Esophagus muscularis mucosa (tissue), 4 donors: ENCODE data around the gene UNC13C. TPM values are rescaled to one million over a fixed set of nuclear protein-coding genes. Genes with fewer than 3 reads are reported as not detected.

Experiments
- DNase-seq: peaks from one replicate; pipeline ENCODE4 v3.0.0-alpha.2; 2017; ENCODE audit errors: extremely low spot score
- H3K27ac ChIP-seq, 4 donors: fragments of 200-600 bp; sonication (generic); replicated peaks in 1 of 4; 1 replicate in 3 of 4; 2 replicates in 1 of 4; pipeline ENCODE4 v1.5.1; 2016 to 2019; ENCODE audit warnings: mild to moderate bottlenecking in 1 of 4
- H3K27me3 ChIP-seq, 4 donors: fragments of 200-600 bp; sonication (generic); one replicate each; pipeline versions ENCODE4 v1.5.1 to v1.6.0; 2016 to 2019
- H3K36me3 ChIP-seq, 4 donors: fragments of 200-600 bp; sonication (generic); one replicate each; pipeline ENCODE4 v1.5.1; 2016 to 2019
- H3K4me1 ChIP-seq, 4 donors: fragments of 200-600 bp; sonication (generic); one replicate each; pipeline ENCODE4 v1.5.1; 2016 to 2019
- H3K4me3 ChIP-seq, 4 donors: fragments of 200-600 bp; sonication (generic); 1 replicate in 2 of 4; 2 replicates in 2 of 4; pipeline ENCODE4 v1.5.1; 2016 to 2019; ENCODE audit warnings: mild to moderate bottlenecking in 4 of 4, moderate library complexity in 1 of 4
- H3K9me3 ChIP-seq, 4 donors: fragments of 200-600 bp; sonication (generic); 1 replicate in 3 of 4; 2 replicates in 1 of 4; pipeline ENCODE4 v1.5.1; 2016 to 2019
- EP300 ChIP-seq: sonication (generic); formaldehyde crosslinking; IDR thresholded peaks from one replicate; pipeline ENCODE4 v1.6.1; 2017; ENCODE audit warnings: antibody characterized with exemption
- POLR2A ChIP-seq: fragments of 450-650 bp; IDR thresholded peaks from one replicate; pipeline ENCODE4 v1.6.1; 2017; ENCODE audit warnings: antibody characterized with exemption, moderate library complexity, mild to moderate bottlenecking, low read depth
- POLR2AphosphoS5 ChIP-seq, 2 donors: sonication (generic); formaldehyde crosslinking; IDR thresholded peaks; one replicate each; pipeline ENCODE4 v1.6.1; 2017; ENCODE audit warnings: antibody characterized with exemption in 2 of 2
- WGBS: methylation state at CpG from one replicate; pipeline ENCODE4 v1.1.5; 2018; 5-methylcytosine and 5-hydroxymethylcytosine counted together
- intact Hi-C: fragments of 100-400 bp; cut with DNase I; formaldehyde crosslinking; loops from one replicate; pipeline ENCODE4 v1.15.1; 2023
- total RNA-seq, 4 donors: library from RNA; depleted of rRNA; stranded (reverse); fragments of >200 nt; gene quantifications; one replicate each; pipeline versions ENCODE4 v1.1.0 to v1.2.1, GENCODE V29; 2016
- TF ChIP-seq, protein P1 (sequence below), 3 experiments: fragments of 200-600 bp in 2 of 3; fragments of 450-650 bp in 1 of 3; sonication (generic) in 2 of 3; IDR thresholded peaks; one replicate each; pipeline ENCODE4 v1.5.1; 2017 to 2019; ENCODE audit warnings: antibody characterized with exemption in 3 of 3, mild to moderate bottlenecking in 2 of 3, moderate library complexity in 1 of 3

The UNC13C gene
- total RNA-seq, 4 donors from 2014 or later = 0.17 to 4.2 (median 0.59) TPM

DNA sequence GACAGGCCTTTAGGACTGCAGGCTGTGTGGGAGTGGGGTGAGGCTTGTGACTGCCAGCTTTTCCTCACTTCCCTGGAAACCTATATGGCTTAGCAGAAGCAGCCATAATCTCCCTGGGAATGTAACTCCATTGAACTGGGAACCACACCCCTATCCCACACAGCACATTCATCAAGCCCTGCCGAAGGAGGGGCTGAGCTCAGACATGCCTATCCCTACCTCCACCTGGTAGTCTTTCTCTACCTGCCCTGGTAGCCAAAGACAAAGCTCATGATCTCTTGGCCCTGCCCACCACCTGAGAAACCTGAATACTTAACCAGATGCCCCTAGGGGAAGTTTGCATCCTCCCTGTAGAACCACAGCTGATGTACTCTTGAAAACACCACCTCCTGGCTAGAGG, 219.8 kb downstream of the UNC13C start:
- no peak for DNase-seq
- Histone ChIP-seq H3K4me1 (no peaks in the 10 kb centered on the region), H3K9me3 (peaks cover 0 to 6% (median 0%) of the 10 kb centered on the region in 4 donors), H3K36me3 (no peaks in the 10 kb centered on the region), H3K27me3 (no peaks in the 10 kb centered on the region), H3K27ac (no peak overlapping the region), H3K4me3 (no peak overlapping the region)
- 75% methylated on average over 1 of the region's 1 CpG for WGBS
- intact Hi-C loops = no loop called here
- TF ChIP-seq EP300 = no peak
- TF ChIP-seq POLR2AphosphoS5 (IDR thresholded peaks at IDR 0.05) = no peak
- TF ChIP-seq POLR2A = no peak
- TF ChIP-seq, protein P1, sequence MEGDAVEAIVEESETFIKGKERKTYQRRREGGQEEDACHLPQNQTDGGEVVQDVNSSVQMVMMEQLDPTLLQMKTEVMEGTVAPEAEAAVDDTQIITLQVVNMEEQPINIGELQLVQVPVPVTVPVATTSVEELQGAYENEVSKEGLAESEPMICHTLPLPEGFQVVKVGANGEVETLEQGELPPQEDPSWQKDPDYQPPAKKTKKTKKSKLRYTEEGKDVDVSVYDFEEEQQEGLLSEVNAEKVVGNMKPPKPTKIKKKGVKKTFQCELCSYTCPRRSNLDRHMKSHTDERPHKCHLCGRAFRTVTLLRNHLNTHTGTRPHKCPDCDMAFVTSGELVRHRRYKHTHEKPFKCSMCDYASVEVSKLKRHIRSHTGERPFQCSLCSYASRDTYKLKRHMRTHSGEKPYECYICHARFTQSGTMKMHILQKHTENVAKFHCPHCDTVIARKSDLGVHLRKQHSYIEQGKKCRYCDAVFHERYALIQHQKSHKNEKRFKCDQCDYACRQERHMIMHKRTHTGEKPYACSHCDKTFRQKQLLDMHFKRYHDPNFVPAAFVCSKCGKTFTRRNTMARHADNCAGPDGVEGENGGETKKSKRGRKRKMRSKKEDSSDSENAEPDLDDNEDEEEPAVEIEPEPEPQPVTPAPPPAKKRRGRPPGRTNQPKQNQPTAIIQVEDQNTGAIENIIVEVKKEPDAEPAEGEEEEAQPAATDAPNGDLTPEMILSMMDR (IDR thresholded peaks at IDR 0.05) = no peak

DNA sequence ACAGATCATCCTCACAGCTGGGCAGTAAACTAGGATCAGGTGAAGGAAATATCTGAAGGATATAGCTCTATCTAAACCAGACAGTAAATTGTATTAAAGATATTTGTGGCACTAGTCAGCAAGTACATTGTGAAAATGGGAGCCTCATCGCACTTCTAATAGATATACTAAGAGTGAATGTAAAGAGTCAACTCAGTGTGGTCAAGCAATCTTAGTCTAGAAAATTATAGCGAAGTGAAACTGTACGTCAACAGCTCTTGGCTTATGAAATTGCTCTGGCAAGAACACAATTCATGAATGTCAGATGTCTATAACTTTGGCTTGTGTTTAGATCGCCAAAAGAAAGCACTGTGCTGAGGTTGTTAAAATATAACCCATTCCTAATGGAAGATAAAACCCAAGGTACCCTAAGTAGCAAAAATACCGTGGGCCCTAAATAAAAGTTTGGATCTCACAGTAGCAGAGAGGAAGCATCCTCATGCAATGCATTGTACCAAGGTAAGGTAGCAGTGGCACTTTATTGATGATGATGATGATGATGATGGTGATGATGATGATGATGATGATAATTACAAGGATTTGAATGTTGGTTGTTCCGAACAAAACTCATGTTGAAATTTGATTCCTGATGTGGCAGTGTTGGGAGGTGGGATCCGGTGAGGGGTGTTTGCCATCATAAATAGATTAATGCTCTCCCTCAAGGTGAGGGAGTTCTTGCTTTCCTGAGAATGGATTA, 228.5 kb downstream of the UNC13C start:
- intact Hi-C loops = no loop called here
- no peak overlapping the region for H3K27ac ChIP-seq
- no peaks in the 10 kb centered on the region for H3K4me1 ChIP-seq
- TF ChIP-seq POLR2AphosphoS5 (IDR thresholded peaks at IDR 0.05) = no peak
- H3K9me3 ChIP-seq = no peaks in the 10 kb centered on the region
- H3K36me3 ChIP-seq = no peaks in the 10 kb centered on the region
- no peaks in the 10 kb centered on the region for H3K27me3 ChIP-seq
- WGBS = 84% methylated on average over 7 of the region's 7 CpGs
- H3K4me3 ChIP-seq = no peak overlapping the region
- DNase-seq = no peak

GRCh38 chr15:54208786-54209185, 230.5 kb downstream of the UNC13C start:
- intact Hi-C loops = no loop called here
- no peak overlapping the region for H3K4me3 ChIP-seq
- no peak for TF ChIP-seq POLR2A
- TF ChIP-seq POLR2AphosphoS5 (IDR thresholded peaks at IDR 0.05) = no peak
- TF ChIP-seq, protein P1 (IDR thresholded peaks at IDR 0.05) = no peak
- no peak for TF ChIP-seq EP300
- WGBS = 50% methylated on average over 2 of the region's 2 CpGs
- H3K4me1 ChIP-seq = no peaks in the 10 kb centered on the region
- no peaks in the 10 kb centered on the region for H3K36me3 ChIP-seq
- H3K27ac ChIP-seq = no peak overlapping the region
- no peaks in the 10 kb centered on the region for H3K27me3 ChIP-seq
- no peak for DNase-seq
- H3K9me3 ChIP-seq = no peaks in the 10 kb centered on the region

DNA sequence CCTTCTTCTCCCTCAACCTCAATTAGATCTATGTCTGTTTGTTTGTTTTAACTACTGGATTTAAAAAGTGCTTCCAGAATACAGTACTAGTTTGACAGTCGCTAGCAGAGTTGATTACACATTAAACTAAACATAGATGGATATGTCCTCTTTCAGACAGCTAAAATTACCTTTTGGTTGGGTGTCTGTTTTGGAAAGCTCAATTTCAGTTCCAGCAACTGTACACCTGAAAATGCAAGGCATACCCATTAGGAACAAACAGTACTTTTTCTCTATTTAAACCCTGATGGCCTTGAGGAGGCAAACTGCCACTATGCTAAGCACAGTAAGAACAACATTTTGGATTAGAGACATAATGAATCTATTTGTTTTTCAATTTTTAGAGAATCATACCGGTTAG, 234.4 kb downstream of the UNC13C start:
- no peak for DNase-seq
- WGBS = 50% methylated on average over 2 of the region's 2 CpGs
- H3K4me3 ChIP-seq = no peak overlapping the region
- H3K27me3 ChIP-seq = no peaks in the 10 kb centered on the region
- TF ChIP-seq EP300 = no peak
- no peak for TF ChIP-seq POLR2A
- TF ChIP-seq, protein P1 (IDR thresholded peaks at IDR 0.05) = no peak
- no peak for TF ChIP-seq POLR2AphosphoS5 (IDR thresholded peaks at IDR 0.05)
- H3K4me1 ChIP-seq = no peaks in the 10 kb centered on the region
- no peaks in the 10 kb centered on the region for H3K36me3 ChIP-seq
- intact Hi-C loops = no loop called here
- no peak overlapping the region for H3K27ac ChIP-seq
- H3K9me3 ChIP-seq = no peaks in the 10 kb centered on the region

DNA sequence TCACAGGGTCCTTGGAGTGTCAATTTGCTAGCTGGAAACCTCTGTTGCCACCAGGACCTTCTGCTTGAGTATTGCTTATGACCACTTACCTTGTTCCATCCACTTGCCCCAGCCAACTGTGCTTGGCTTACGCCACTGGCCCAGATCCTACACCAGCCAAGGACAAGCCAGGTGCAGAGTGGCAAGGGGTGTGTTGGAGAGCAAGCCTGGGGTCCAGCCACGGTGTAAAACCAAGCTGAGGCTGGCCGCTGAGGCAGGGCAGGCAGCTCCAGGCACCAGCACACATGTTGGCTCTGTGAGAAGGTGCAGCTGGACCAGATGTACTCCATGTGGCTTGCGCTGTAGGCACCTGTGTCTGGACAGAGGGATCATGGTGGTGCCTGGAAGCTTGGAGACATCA, 248.2 kb downstream of the UNC13C start:
- TF ChIP-seq, protein P1 (IDR thresholded peaks at IDR 0.05) = no peak
- TF ChIP-seq POLR2A (no peak), POLR2AphosphoS5 (IDR thresholded peaks at IDR 0.05) (no peak), EP300 (no peak)
- Histone ChIP-seq H3K27ac (no peak overlapping the region), H3K4me3 (no peak overlapping the region), H3K36me3 (no peaks in the 10 kb centered on the region), H3K27me3 (no peaks in the 10 kb centered on the region), H3K9me3 (peaks cover 0 to 12% (median 3%) of the 10 kb centered on the region in 4 donors), H3K4me1 (no peaks in the 10 kb centered on the region)
- intact Hi-C loops = no loop called here
- DNase-seq = no peak
- 96% methylated on average over 3 of the region's 4 CpGs for WGBS
